Colonic mucosa (tissue), 4 donors: ENCODE results near the gene DLGAP1. TPM values are rescaled to one million over a fixed set of nuclear protein-coding genes. Genes with fewer than 3 reads are reported as not detected.

Experiments used
- DNase-seq: peaks from one replicate; pipeline ENCODE4 v3.0.0-alpha.2; 2020
- H3K27ac ChIP-seq: fragments of 200-600 bp; one replicate; pipeline ENCODE4 v1.8.0; 2021
- H3K27me3 ChIP-seq: fragments of 200-600 bp; one replicate; pipeline ENCODE4 v1.8.0; 2021
- H3K36me3 ChIP-seq: fragments of 200-600 bp; one replicate; pipeline ENCODE4 v1.8.0; 2021
- H3K4me1 ChIP-seq: fragments of 200-600 bp; one replicate; pipeline ENCODE4 v1.8.0; 2021; ENCODE audit warnings: mild to moderate bottlenecking
- H3K4me3 ChIP-seq: fragments of 200-600 bp; one replicate; pipeline ENCODE4 v1.8.0; 2021
- H3K9ac ChIP-seq, 2 donors: one replicate each; pipeline ENCODE4 v1.7.0; 2013; ENCODE audit warnings: control low read depth in 2 of 2, low read depth in 2 of 2, low read length in 2 of 2
- H3K9me3 ChIP-seq: fragments of 200-600 bp; one replicate; pipeline ENCODE4 v1.8.0; 2021
- CTCF ChIP-seq: fragments of 200-600 bp; IDR thresholded peaks from one replicate; pipeline ENCODE4 v1.8.0; 2022; ENCODE audit warnings: antibody characterized with exemption, mild to moderate bottlenecking
- intact Hi-C: fragments of 100-400 bp; cut with DNase I; formaldehyde crosslinking; loops from one replicate; pipeline ENCODE4 v1.14.1; 2022
- total RNA-seq, 2 donors: library from RNA; stranded (reverse); fragmentation: NEBNext Ultra II Directional in 1 of 2; extraction: Animal tissue kit (Norgen Biotek cat#: 25700) in 1 of 2; gene quantifications; one replicate each; pipeline ENCODE4 v1.2.1, GENCODE V29; 2021
- donor health status: healthy.
- donor health status: DM: no; HTN: no; CAD: no.
- donor health status: DM: no; HTN: no; CAD: no.

Gene DLGAP1
- total RNA-seq, 2 donors from 2014 or later = 0.25 to 0.50 TPM

DNA sequence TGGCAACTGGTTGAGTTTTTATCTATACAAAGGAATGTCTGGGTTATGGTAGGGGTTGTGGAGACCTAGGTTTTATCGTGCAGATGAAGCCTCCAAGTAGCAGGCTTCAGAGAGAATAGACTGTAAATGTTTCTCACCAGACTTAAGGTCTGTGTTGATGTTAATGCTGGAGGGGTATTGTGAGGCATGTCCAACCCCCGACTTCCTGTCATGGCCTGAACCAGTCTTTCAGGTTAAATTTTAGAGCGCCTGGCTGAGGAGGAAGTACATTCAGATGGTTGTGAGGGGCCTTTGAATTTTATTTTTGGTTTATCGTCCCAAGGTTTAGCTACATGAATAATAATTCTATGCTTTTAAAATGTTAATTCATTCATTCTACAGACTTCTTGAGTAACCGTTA is 435.1 kb downstream of the DLGAP1 start:
- intact Hi-C loops = no loop called here
- H3K4me3 ChIP-seq = no peak overlapping the region

DNA sequence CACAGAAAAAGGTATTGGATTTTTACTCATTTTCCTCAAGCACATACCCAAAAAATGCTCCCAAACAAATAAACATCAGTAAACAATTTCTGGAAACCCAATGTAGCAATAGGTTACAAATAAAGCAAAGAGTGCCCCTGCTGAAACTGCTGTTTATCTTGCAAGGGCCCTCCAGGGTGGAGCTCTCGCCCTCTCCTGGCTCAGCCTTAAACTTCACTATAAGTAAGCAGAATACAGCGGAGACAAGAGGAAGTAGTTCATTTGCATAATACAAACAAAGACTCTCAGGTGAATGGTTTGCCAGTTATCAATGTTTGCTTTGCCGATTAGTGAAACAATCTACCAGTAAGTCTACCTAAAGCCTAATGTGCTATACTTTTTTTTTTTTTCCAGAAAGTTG is 437.6 kb downstream of the DLGAP1 start:
- no peaks in the 10 kb centered on the region for H3K27me3 ChIP-seq
- H3K9me3 ChIP-seq = no peaks in the 10 kb centered on the region
- no peak overlapping the region for H3K27ac ChIP-seq
- no peak for DNase-seq
- no peaks in the 10 kb centered on the region for H3K4me1 ChIP-seq
- no peak for TF ChIP-seq CTCF
- no peak overlapping the region for H3K4me3 ChIP-seq
- intact Hi-C loops = no loop called here
- no peak overlapping the region for H3K9ac ChIP-seq
- H3K36me3 ChIP-seq = no peaks in the 10 kb centered on the region

More for the DNA sequence above, 435.1 kb downstream of the DLGAP1 start:
- no peaks in the 10 kb centered on the region for H3K36me3 ChIP-seq
- DNase-seq = no peak
- H3K9ac ChIP-seq = no peak overlapping the region
- TF ChIP-seq CTCF = no peak
- H3K9me3 ChIP-seq = no peaks in the 10 kb centered on the region
- no peaks in the 10 kb centered on the region for H3K27me3 ChIP-seq
- no peak overlapping the region for H3K27ac ChIP-seq
- H3K4me1 ChIP-seq = no peaks in the 10 kb centered on the region

GRCh38 chr18:4016391-4017049 is 438.6 kb downstream of the DLGAP1 start:
- Histone ChIP-seq H3K36me3 (no peaks in the 10 kb centered on the region), H3K9ac (no peak overlapping the region), H3K4me1 (no peaks in the 10 kb centered on the region), H3K4me3 (no peak overlapping the region), H3K27me3 (no peaks in the 10 kb centered on the region), H3K27ac (no peak overlapping the region), H3K9me3 (no peaks in the 10 kb centered on the region)
- TF ChIP-seq CTCF = no peak
- no peak for DNase-seq
- intact Hi-C loops = no loop called here

DNA sequence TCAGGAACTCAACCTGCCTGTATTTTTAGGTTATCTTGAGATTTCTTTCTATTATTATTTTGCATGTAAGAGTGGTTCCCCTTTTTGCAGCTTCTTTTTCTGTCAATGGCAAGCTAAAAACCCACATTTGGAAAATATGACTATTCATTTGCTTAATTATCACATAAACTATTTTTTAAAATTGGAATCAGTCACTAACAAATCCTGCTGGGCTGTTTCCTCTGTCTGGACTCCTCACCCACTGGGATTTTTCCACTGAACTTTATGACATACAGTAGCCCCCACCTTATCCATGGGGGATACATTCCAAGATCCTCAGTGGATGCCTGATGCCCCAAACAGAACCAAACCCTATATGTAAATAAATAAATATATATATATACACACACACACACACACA is 447.3 kb downstream of the DLGAP1 start:
- Histone ChIP-seq H3K36me3 (no peaks in the 10 kb centered on the region), H3K4me3 (no peak overlapping the region), H3K27ac (no peak overlapping the region), H3K9me3 (no peaks in the 10 kb centered on the region), H3K27me3 (no peaks in the 10 kb centered on the region), H3K9ac (no peak overlapping the region), H3K4me1 (no peaks in the 10 kb centered on the region)
- TF ChIP-seq CTCF = no peak
- intact Hi-C loops = no loop called here
- DNase-seq = no peak

DNA sequence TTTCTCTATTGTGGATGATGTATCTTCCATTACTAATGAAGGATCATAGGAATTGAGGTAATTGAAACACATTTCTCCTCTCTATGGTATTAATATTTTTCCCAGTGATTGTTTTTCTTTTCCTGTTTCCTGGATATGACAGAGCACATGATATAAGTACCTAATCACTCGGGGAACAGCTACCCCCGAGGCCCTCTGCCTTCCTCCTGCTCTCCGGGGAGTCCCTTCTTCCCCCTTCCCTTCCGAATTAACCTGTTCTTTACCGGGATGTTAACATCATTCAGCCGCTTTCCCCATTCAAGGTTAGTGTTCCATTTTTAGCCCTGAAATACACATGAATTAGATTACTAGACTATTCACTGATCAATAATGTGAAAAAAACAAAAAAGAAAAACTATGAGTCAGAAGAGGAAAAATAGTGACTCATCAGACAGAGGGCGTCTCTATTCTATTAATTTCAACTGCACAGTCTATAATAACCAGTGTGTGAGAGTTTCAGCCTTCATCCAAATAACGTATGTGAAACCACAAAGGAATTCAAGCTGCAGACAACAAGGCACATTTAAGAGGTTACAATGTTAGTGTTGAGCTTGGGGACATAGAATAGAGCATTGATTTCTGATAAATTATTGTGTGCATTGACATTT is 450.8 kb downstream of the DLGAP1 start:
- H3K27ac ChIP-seq = no peak overlapping the region
- H3K9me3 ChIP-seq = no peaks in the 10 kb centered on the region
- no peaks in the 10 kb centered on the region for H3K36me3 ChIP-seq
- no peak for TF ChIP-seq CTCF
- H3K27me3 ChIP-seq = no peaks in the 10 kb centered on the region
- intact Hi-C loops = loop anchor here (5.0 kb wide), 2 partner anchors 302 to 717 kb away; no protein-coding TSS in a partner anchor
- DNase-seq = no peak
- no peaks in the 10 kb centered on the region for H3K4me1 ChIP-seq
- H3K4me3 ChIP-seq = no peak overlapping the region
- H3K9ac ChIP-seq = no peak overlapping the region
